Fibroblast of villous mesenchyme (primary cell): Measurements from ENCODE around the gene ZNF628. TPM values are rescaled to one million over a fixed set of nuclear protein-coding genes. Genes with fewer than 3 reads are reported as not detected.

Source experiments
- DNase-seq: peaks from one replicate; pipeline ENCODE4 v3.0.0-alpha.2; 2010; ENCODE audit warnings: low read depth
- H3K4me3 ChIP-seq: 2 replicates; pipeline ENCODE4 v1.5.1; 2011; ENCODE audit warnings: low read depth, mild to moderate bottlenecking, low read length
- CTCF ChIP-seq: IDR thresholded peaks from 2 replicates; pipeline ENCODE4 v1.5.1; 2012; ENCODE audit warnings: low read depth, mild to moderate bottlenecking, low read length; ENCODE audit not compliant: insufficient read depth
- total RNA-seq: library from RNA; depleted of rRNA; stranded (reverse); fragments of >200 nt; gene quantifications from 2 replicates; pipeline ENCODE4 v1.2.3, GENCODE V29; 2012

Gene ZNF628
- total RNA-seq, 1 donor = 0.86 TPM

GRCh38 chr19:55526216-55527196 is 50.1 kb downstream of the ZNF628 start:
- DNase-seq = peak; percentile 64
- no peak overlapping the region for H3K4me3 ChIP-seq
- TF ChIP-seq CTCF = no peak

GRCh38 chr19:55527197-55528029 is 51.0 kb downstream of the ZNF628 start:
- no peak overlapping the region for H3K4me3 ChIP-seq
- no peak for TF ChIP-seq CTCF
- no peak for DNase-seq

GRCh38 chr19:55528030-55528803 is 51.8 kb downstream of the ZNF628 start:
- DNase-seq = peak; percentile 16
- TF ChIP-seq CTCF = no peak
- no peak overlapping the region for H3K4me3 ChIP-seq

DNA sequence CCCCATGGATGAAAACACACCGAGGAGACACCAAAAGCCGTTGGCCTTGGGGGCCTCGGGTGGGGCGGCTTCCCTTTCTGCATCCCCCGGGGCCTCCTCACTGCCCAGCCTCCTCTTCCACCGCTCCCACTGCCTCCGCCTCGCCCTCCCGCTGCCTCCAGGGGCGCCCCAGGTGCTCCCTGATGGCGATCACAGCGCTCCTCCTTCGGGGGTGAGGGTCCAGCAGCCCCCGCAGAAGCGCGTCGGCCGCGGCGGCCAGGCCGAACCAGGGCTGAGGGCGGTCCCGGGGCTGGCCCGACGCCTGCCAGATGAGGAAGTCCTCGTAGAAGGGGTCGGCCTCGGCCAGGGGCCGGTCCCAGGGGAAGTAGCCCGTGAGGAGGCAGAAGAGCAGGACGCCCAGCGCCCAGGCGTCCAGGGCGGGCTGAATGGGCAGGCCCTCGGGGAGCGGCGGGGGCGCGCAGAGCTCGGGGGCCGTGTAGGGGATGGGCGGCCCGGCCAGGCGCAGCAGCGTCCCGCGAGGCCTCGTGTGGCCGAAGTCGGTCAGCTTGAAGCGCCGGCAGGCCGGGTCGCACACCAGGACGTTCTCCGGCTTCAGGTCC is 53.3 kb downstream of the ZNF628 start:
- no peak for DNase-seq
- no peak for TF ChIP-seq CTCF
- no peak overlapping the region for H3K4me3 ChIP-seq

- DNase-seq = no peak
- TF ChIP-seq CTCF = no peak
- H3K4me3 ChIP-seq = no peak overlapping the region
Observed at GRCh38 chr19:55530996-55531395, 54.6 kb downstream of the ZNF628 start.

Other genes starting within 250 kb of the ZNF628 start
- 1.6 and 1.7 TPM in 2 replicates for gene TMEM86B, start 247.9 kb upstream of the ZNF628 start, total RNA-seq
- 35.1 and 38.9 TPM in 2 replicates for gene PPP6R1, start 217.6 kb upstream of the ZNF628 start, total RNA-seq
- gene HSPBP1, start 196.5 kb upstream of the ZNF628 start, total RNA-seq = 25.0 and 31.9 TPM in 2 replicates
- 5.6 and 6.1 TPM in 2 replicates for gene BRSK1, start 192.6 kb upstream of the ZNF628 start, total RNA-seq
- not detected in 2 replicates for gene TMEM150B, start 151.3 kb upstream of the ZNF628 start, total RNA-seq
- 6.9 and 8.7 TPM in 2 replicates for gene KMT5C, start 136.7 kb upstream of the ZNF628 start, total RNA-seq
- under 0.01 TPM in 1 of 2 replicates, not detected in the other for gene COX6B2, start 121.9 kb upstream of the ZNF628 start, total RNA-seq
- not detected in 2 replicates for gene GARIN5B, start 113.4 kb upstream of the ZNF628 start, total RNA-seq
- gene IL11, start 106.2 kb upstream of the ZNF628 start, total RNA-seq = 3.0 and 5.2 TPM in 2 replicates
- gene TMEM190, start 99.8 kb upstream of the ZNF628 start, total RNA-seq = not detected in 2 replicates
- not detected in 2 replicates for gene TMEM238, start 92.3 kb upstream of the ZNF628 start, total RNA-seq
- 124 and 164 TPM in 2 replicates for gene RPL28, start 90.7 kb upstream of the ZNF628 start, total RNA-seq
- gene UBE2S, start 68.8 kb upstream of the ZNF628 start, total RNA-seq = 108 and 155 TPM in 2 replicates
- gene SHISA7, start 33.3 kb upstream of the ZNF628 start, total RNA-seq = not detected in 2 replicates
- 57.9 and 74.4 TPM in 2 replicates for gene ISOC2, start 15.0 kb upstream of the ZNF628 start, total RNA-seq
- not detected in 2 replicates for gene C19orf85, start 11.9 kb upstream of the ZNF628 start, total RNA-seq
- gene NAT14, start 8.6 kb downstream of the ZNF628 start, total RNA-seq = 18.1 and 20.3 TPM in 2 replicates
- gene SSC5D, start 11.8 kb downstream of the ZNF628 start, total RNA-seq = 21.2 and 23.2 TPM in 2 replicates
- gene SBK2, start 60.5 kb downstream of the ZNF628 start, total RNA-seq = not detected in 2 replicates
- under 0.01 TPM in 2 replicates for gene SBK3, start 68.9 kb downstream of the ZNF628 start, total RNA-seq
- 5.6 and 7.7 TPM in 2 replicates for gene ZNF579, start 104.2 kb downstream of the ZNF628 start, total RNA-seq
- 4.3 and 5.2 TPM in 2 replicates for gene FIZ1, start 122.9 kb downstream of the ZNF628 start, total RNA-seq
- gene ZNF524, start 123.7 kb downstream of the ZNF628 start, total RNA-seq = 4.7 and 6.4 TPM in 2 replicates
- gene ZNF865, start 129.0 kb downstream of the ZNF628 start, total RNA-seq = 1.3 and 1.9 TPM in 2 replicates
- 5.6 and 7.4 TPM in 2 replicates for gene ZNF784, start 147.9 kb downstream of the ZNF628 start, total RNA-seq
- gene ZNF580, start 164.4 kb downstream of the ZNF628 start, total RNA-seq = 5.5 and 5.6 TPM in 2 replicates
- gene ZNF581, start 167.0 kb downstream of the ZNF628 start, total RNA-seq = 11.0 and 13.0 TPM in 2 replicates
- 7.8 and 9.0 TPM in 2 replicates for gene CCDC106, start 171.6 kb downstream of the ZNF628 start, total RNA-seq
- 99.9 and 111 TPM in 2 replicates for gene U2AF2, start 178.4 kb downstream of the ZNF628 start, total RNA-seq
- 17.7 and 31.2 TPM in 2 replicates for gene EPN1, start 198.6 kb downstream of the ZNF628 start, total RNA-seq